ENCODE measurements around the gene ZNF423.
"Not testable (repeated sequence)": the region's sequence is repeated elsewhere in the genome, so short reads cannot be mapped to it uniquely, and the experiment has no call there.

The ZNF423 gene

GRCh38 chr16:49690778-49691177 is 165.1 kb downstream of the ZNF423 start:
- DNase-seq = no peak

- DNase-seq = no peak
Measured at GRCh38 chr16:49688036-49688697, 167.7 kb downstream of the ZNF423 start.

- no peak for DNase-seq
Measured at GRCh38 chr16:49687476-49688002, 168.4 kb downstream of the ZNF423 start.

GRCh38 chr16:49684696-49685095 is 171.2 kb downstream of the ZNF423 start:
- DNase-seq = no peak

- DNase-seq = no peak
Measured at GRCh38 chr16:49682577-49683165, 173.2 kb downstream of the ZNF423 start.

- DNase-seq = no peak
Measured at GRCh38 chr16:49681217-49681883, 174.6 kb downstream of the ZNF423 start.

- no peak for DNase-seq
Measured at GRCh38 chr16:49679095-49679494, 176.8 kb downstream of the ZNF423 start.

- DNase-seq = not testable (repeated sequence)
Measured at GRCh38 chr16:49677661-49678060, 178.3 kb downstream of the ZNF423 start.

GRCh38 chr16:49675413-49675812 is 180.5 kb downstream of the ZNF423 start:
- DNase-seq = no peak

GRCh38 chr16:49674990-49675389 is 180.9 kb downstream of the ZNF423 start:
- no peak for DNase-seq

GRCh38 chr16:49674351-49674851 is 181.5 kb downstream of the ZNF423 start:
- DNase-seq = no peak

GRCh38 chr16:49673442-49673841 is 182.5 kb downstream of the ZNF423 start:
- no peak for DNase-seq

- no peak for DNase-seq
Measured at GRCh38 chr16:49672753-49673152, 183.2 kb downstream of the ZNF423 start.

GRCh38 chr16:49671333-49671732 is 184.6 kb downstream of the ZNF423 start:
- DNase-seq = no peak

GRCh38 chr16:49670627-49671026 is 185.3 kb downstream of the ZNF423 start:
- no peak for DNase-seq

GRCh38 chr16:49665482-49666230 is 190.3 kb downstream of the ZNF423 start:
- no peak for DNase-seq

GRCh38 chr16:49664221-49665215 is 191.4 kb downstream of the ZNF423 start:
- no peak for DNase-seq

- no peak for DNase-seq
Measured at GRCh38 chr16:49663081-49664065, 192.5 kb downstream of the ZNF423 start.

- DNase-seq = no peak
Measured at GRCh38 chr16:49662569-49662968, 193.3 kb downstream of the ZNF423 start.

GRCh38 chr16:49661465-49662187 is 194.3 kb downstream of the ZNF423 start:
- no peak for DNase-seq

Measured in activated naive CD4-positive, alpha-beta T cell treated with anti-CD3 and anti-CD28 coated beads, Interleukin-2, amount 50 U/mL, for 16 hours (primary cell).